Measurements from ENCODE around the gene ACSS3. TPM values are rescaled to one million over a fixed set of nuclear protein-coding genes. Genes with fewer than 3 reads are reported as not detected.
"Not testable (repeated sequence)": the region's sequence is repeated elsewhere in the genome, so short reads cannot be mapped to it uniquely, and the experiment has no call there.

The ACSS3 gene
- total RNA-seq, 3 donors from 2014 or later, result 32.6 to 147 (median 46.5) TPM

GRCh38 chr12:81095501-81096232 is 17.8 kb downstream of the ACSS3 start:
- Histone ChIP-seq H3K36me3 (no peaks in the 10 kb centered on the region), H3K9me3 (no peaks in the 10 kb centered on the region), H3K27ac (peak overlapping the region in 1 of 2 donors; percentile 40), H3K27me3 (no peaks in the 10 kb centered on the region), H3K4me1 (no peaks in the 10 kb centered on the region), H3K4me3 (no peak overlapping the region)
- DNase-seq (ENCODE audit: low spot score in 2 of 2), result no peak
- intact Hi-C loops (cut with DNase I; ENCODE audit: low total_unique reads), result no loop called here
- TF ChIP-seq POLR2A (IDR thresholded peaks at IDR 0.05) (no peak), CTCF (IDR thresholded peaks at IDR 0.05) (no peak), POLR2AphosphoS5 (IDR thresholded peaks at IDR 0.05) (no peak)

- no peaks in the 10 kb centered on the region for H3K9me3 ChIP-seq
- H3K27me3 ChIP-seq, result no peaks in the 10 kb centered on the region
- H3K4me1 ChIP-seq, result no peaks in the 10 kb centered on the region
- DNase-seq (ENCODE audit: low spot score in 2 of 2), result no peak
- H3K36me3 ChIP-seq, result no peaks in the 10 kb centered on the region
- intact Hi-C loops (cut with DNase I; ENCODE audit: low total_unique reads), result no loop called here
- H3K27ac ChIP-seq, result no peak overlapping the region
- H3K4me3 ChIP-seq, result no peak overlapping the region
- TF ChIP-seq POLR2A (IDR thresholded peaks at IDR 0.05) (no peak), CTCF (IDR thresholded peaks at IDR 0.05) (no peak), POLR2AphosphoS5 (IDR thresholded peaks at IDR 0.05) (no peak)
Observed at GRCh38 chr12:81105687-81106086, 27.8 kb downstream of the ACSS3 start.

GRCh38 chr12:81114226-81114625 is 36.3 kb downstream of the ACSS3 start:
- no peaks in the 10 kb centered on the region for H3K4me1 ChIP-seq
- no peaks in the 10 kb centered on the region for H3K36me3 ChIP-seq
- intact Hi-C loops (cut with DNase I; ENCODE audit: low total_unique reads), result no loop called here
- H3K9me3 ChIP-seq, result peaks cover 0 to 5% of the 10 kb centered on the region in 2 donors
- no peak overlapping the region for H3K27ac ChIP-seq
- no peak for DNase-seq (ENCODE audit: low spot score in 2 of 2)
- H3K4me3 ChIP-seq, result no peak overlapping the region
- TF ChIP-seq POLR2AphosphoS5 (IDR thresholded peaks at IDR 0.05), result no peak
- no peak for TF ChIP-seq CTCF (IDR thresholded peaks at IDR 0.05)
- no peak for TF ChIP-seq POLR2A (IDR thresholded peaks at IDR 0.05)
- no peaks in the 10 kb centered on the region for H3K27me3 ChIP-seq

- H3K36me3 ChIP-seq; H3K27ac ChIP-seq; H3K9me3 ChIP-seq; H3K4me1 ChIP-seq; H3K27me3 ChIP-seq; H3K4me3 ChIP-seq; DNase-seq (ENCODE audit: low spot score in 2 of 2); intact Hi-C loops (cut with DNase I; ENCODE audit: low total_unique reads): not testable (repeated sequence)
Observed at GRCh38 chr12:81119069-81119468, 41.2 kb downstream of the ACSS3 start.

GRCh38 chr12:81120961-81121360 is 43.1 kb downstream of the ACSS3 start:
- TF ChIP-seq CTCF (IDR thresholded peaks at IDR 0.05) (no peak), POLR2A (IDR thresholded peaks at IDR 0.05) (no peak), POLR2AphosphoS5 (IDR thresholded peaks at IDR 0.05) (no peak)
- Histone ChIP-seq H3K36me3 (no peaks in the 10 kb centered on the region), H3K27me3 (no peaks in the 10 kb centered on the region), H3K9me3 (peaks cover 0 to 7% of the 10 kb centered on the region in 2 donors), H3K27ac (no peak overlapping the region), H3K4me3 (no peak overlapping the region), H3K4me1 (no peaks in the 10 kb centered on the region)
- DNase-seq (ENCODE audit: low spot score in 2 of 2), result no peak
- intact Hi-C loops (cut with DNase I; ENCODE audit: low total_unique reads), result no loop called here

All from breast epithelium (tissue), 4 donors.